CD8-positive, alpha-beta memory T cell (primary cell): ENCODE data around the gene GALNT6. TPM values are rescaled to one million over a fixed set of nuclear protein-coding genes. Genes with fewer than 3 reads are reported as not detected.
A peak's percentile ranks its signal among the peaks of the same experiment; 100 is the strongest.

Source experiments
- CTCF ChIA-PET: fragments of 350-600 bp; sonication (Branson Sonifier 250); formaldehyde crosslinking; loops from one replicate; lab custom pipeline; 2021; ENCODE audit warnings: antibody characterized with exemption; lab: Charles Lee
- POLR2A ChIA-PET: fragments of 350-600 bp; sonication (Branson Sonifier 250); formaldehyde crosslinking; loops from one replicate; lab custom pipeline; 2021; ENCODE audit warnings: antibody characterized with exemption; lab: Charles Lee
- DNase-seq, 5 donors: peaks; one replicate each; pipeline versions ENCODE4 v3.0.0 to v3.0.0-alpha.2; 2020 to 2022; ENCODE audit warnings: mixed read lengths in 1 of 5
- H3K27ac ChIP-seq: one replicate; pipeline ENCODE4 v1.7.0; 2013; ENCODE audit warnings: low read depth, mild to moderate bottlenecking, low read length, moderate library complexity
- H3K27me3 ChIP-seq: 2 replicates; pipeline ENCODE4 v1.7.0; 2013; ENCODE audit warnings: low read length, mild to moderate bottlenecking; ENCODE audit not compliant: insufficient read depth, poor library complexity, severe bottlenecking
- H3K36me3 ChIP-seq: 2 replicates; pipeline ENCODE4 v1.7.0; 2013; ENCODE audit warnings: mild to moderate bottlenecking, low read length, moderate library complexity; ENCODE audit not compliant: insufficient read depth
- H3K4me1 ChIP-seq: 2 replicates; pipeline ENCODE4 v1.7.0; 2013; ENCODE audit warnings: mild to moderate bottlenecking, low read length, moderate library complexity; ENCODE audit not compliant: insufficient read depth
- H3K4me3 ChIP-seq: 2 replicates; pipeline ENCODE4 v1.7.0; 2013; ENCODE audit warnings: mild to moderate bottlenecking, low read length
- H3K9me3 ChIP-seq: 2 replicates; pipeline ENCODE4 v1.7.0; 2013; ENCODE audit warnings: mild to moderate bottlenecking, low read length
- H3K27ac Mint-ChIP-seq, 8 donors: one replicate each; pipeline ENCODE4 v1.8.0; 2020 to 2021; ENCODE audit warnings: mixed read lengths in 8 of 8, mild to moderate bottlenecking in 6 of 8, inconsistent platforms in 3 of 8, moderate library complexity in 3 of 8
- H3K27me3 Mint-ChIP-seq, 2 donors: one replicate each; pipeline ENCODE4 v1.8.0; 2020 to 2021; ENCODE audit warnings: mixed read lengths in 2 of 2, mild to moderate bottlenecking in 1 of 2, moderate library complexity in 1 of 2
- H3K36me3 Mint-ChIP-seq, 3 donors: one replicate each; pipeline ENCODE4 v1.8.0; 2020 to 2021; ENCODE audit warnings: mixed read lengths in 3 of 3, inconsistent platforms in 1 of 3, mild to moderate bottlenecking in 1 of 3
- H3K4me1 Mint-ChIP-seq, 3 donors: one replicate each; pipeline ENCODE4 v1.8.0; 2020 to 2021; ENCODE audit warnings: mixed read lengths in 3 of 3, inconsistent platforms in 1 of 3, mild to moderate bottlenecking in 1 of 3
- H3K4me3 Mint-ChIP-seq, 7 donors: one replicate each; pipeline ENCODE4 v1.8.0; 2020 to 2021; ENCODE audit warnings: mixed read lengths in 7 of 7, mild to moderate bottlenecking in 6 of 7, moderate library complexity in 4 of 7, inconsistent platforms in 2 of 7
- H3K9me3 Mint-ChIP-seq, 5 donors: one replicate each; pipeline ENCODE4 v1.8.0; 2020 to 2022; ENCODE audit warnings: mixed read lengths in 5 of 5, mild to moderate bottlenecking in 3 of 5, moderate library complexity in 2 of 5, inconsistent platforms in 1 of 5
- polyA plus RNA-seq: library from polyadenylated mRNA; unstranded; fragments of 300-500 nt; fragmentation: Illumina TruSeq; gene quantifications from one replicate; pipeline ENCODE4 v1.2.3, GENCODE V29; 2021
- total RNA-seq, 2 experiments: library from RNA; stranded (reverse); gene quantifications; one replicate each; pipeline ENCODE4 v1.2.3, GENCODE V29; 2021

Gene GALNT6
- total and polyA plus RNA-seq, 3 experiments from 2014 or later: 13.3 to 15.6 (median 13.5) TPM

- ChIA-PET CTCF (no interaction called here), POLR2A (no interaction called here)
- Mint-ChIP-seq H3K27me3 (peaks cover 0 to 4% of the 10 kb centered on the region in 2 donors), H3K36me3 (no peaks in the 10 kb centered on the region), H3K9me3 (no peaks in the 10 kb centered on the region), H3K4me3 (peak overlapping the region in 1 of 7 donors; percentile 15), H3K4me1 (peaks cover 8 to 13% (median 10%) of the 10 kb centered on the region in 3 donors), H3K27ac (peak overlapping the region in 1 of 8 donors; percentile 12)
- H3K27ac ChIP-seq: no peak overlapping the region
- H3K36me3 ChIP-seq: no peaks in the 10 kb centered on the region
- no peaks in the 10 kb centered on the region for H3K27me3 ChIP-seq
- H3K4me1 ChIP-seq: peaks cover 6% of the 10 kb centered on the region
- no peaks in the 10 kb centered on the region for H3K9me3 ChIP-seq
- no peak overlapping the region for H3K4me3 ChIP-seq
- DNase-seq: no peak
Measured at GRCh38 chr12:51428256-51428655, 37.0 kb upstream of the GALNT6 start.

DNA sequence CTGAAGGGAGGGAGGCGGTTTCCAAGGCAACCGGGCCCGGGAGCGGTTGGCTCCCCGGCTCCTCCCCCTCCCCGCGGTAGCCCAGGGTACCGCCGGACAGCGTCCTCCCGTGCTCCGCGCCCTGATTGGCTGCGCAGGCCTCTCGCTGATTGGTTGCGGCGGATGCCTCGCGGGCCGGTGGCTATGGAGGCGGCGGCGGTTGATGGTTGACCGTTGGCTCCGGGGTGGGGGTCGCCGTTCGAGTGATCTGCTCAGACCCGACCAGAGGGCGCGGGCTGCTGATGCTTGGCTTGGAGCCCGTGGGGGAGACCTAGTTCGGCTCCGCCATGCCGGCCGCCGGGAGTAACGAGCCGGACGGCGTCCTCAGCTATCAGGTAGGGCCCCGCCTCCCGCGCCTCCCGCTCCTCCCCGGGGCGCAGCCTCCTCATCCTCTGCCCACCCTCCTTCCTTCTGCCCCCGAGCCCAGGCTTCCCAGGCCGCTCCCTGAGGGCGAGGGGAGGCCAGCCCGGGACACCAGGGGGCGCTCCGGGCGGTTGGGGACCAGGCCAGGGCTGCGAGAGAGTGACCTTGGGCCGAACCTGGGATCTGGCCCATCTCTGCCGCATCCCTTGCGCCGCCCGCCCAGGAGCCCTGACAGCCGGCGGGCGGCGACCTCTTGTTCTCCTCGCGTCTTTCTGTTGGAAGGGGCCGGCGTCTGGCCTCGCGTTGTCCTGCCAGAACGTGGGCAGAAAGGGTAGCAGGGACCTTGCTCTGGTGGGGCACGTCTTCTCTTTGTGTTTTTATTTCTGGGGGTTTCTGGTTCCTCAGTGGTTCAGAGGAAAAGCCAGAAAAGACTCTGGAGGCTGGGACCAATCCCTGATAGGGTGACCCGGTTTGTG, 33.7 kb upstream of the GALNT6 start, which contains the start of gene SLC4A8:
SLC4A8 (plus strand) TSS at position 170 of the 878 bp plus-strand sequence; CDS start at position 327, 157 bp downstream.
- Histone ChIP-seq H3K9me3 (no peaks in the 10 kb centered on the region), H3K4me1 (peaks cover 6% of the 10 kb centered on the region), H3K36me3 (no peaks in the 10 kb centered on the region), H3K27ac (no peak within 1 kb of the TSS), H3K27me3 (no peaks in the 10 kb centered on the region), H3K4me3 (peak within 1 kb of the TSS; percentile 34)
- Mint-ChIP-seq H3K4me1 (peaks cover 8 to 15% (median 10%) of the 10 kb centered on the region in 3 donors), H3K27me3 (no peaks in the 10 kb centered on the region), H3K4me3 (peak within 1 kb of the TSS; percentile 74 to 89 (median 86)), H3K36me3 (no peaks in the 10 kb centered on the region), H3K9me3 (no peaks in the 10 kb centered on the region), H3K27ac (peak within 1 kb of the TSS; percentile 16 to 89 (median 74))
- peak; percentile 53 to 82 (median 70) for DNase-seq
- CTCF ChIA-PET: interaction anchor here (1.0 to 1.2 kb wide), 2 partner anchors 8 to 30 kb away, joined by 3 read pairs; no protein-coding TSS in a partner anchor
- POLR2A ChIA-PET: interaction anchor here (0.6 kb wide), 1 partner anchor 109 kb away, joined by 4 read pairs; no protein-coding TSS in a partner anchor

- peak overlapping the region; percentile 16 to 81 (median 71) for H3K27ac Mint-ChIP-seq
- peaks cover 10% of the 10 kb centered on the region for H3K4me1 ChIP-seq
- ChIA-PET POLR2A (interaction anchor here (0.6 kb wide), 1 partner anchor 110 kb away, joined by 4 read pairs; no protein-coding TSS in a partner anchor), CTCF (interaction anchor here (1.0 to 1.2 kb wide), 2 partner anchors 9 to 29 kb away, joined by 3 read pairs; no protein-coding TSS in a partner anchor)
- DNase-seq: no peak
- H3K36me3 ChIP-seq: no peaks in the 10 kb centered on the region
- H3K27ac ChIP-seq: no peak overlapping the region
- peak overlapping the region; percentile 74 to 89 (median 86) for H3K4me3 Mint-ChIP-seq
- H3K36me3 Mint-ChIP-seq: no peaks in the 10 kb centered on the region
- no peaks in the 10 kb centered on the region for H3K9me3 Mint-ChIP-seq
- H3K27me3 ChIP-seq: no peaks in the 10 kb centered on the region
- peak overlapping the region; percentile 34 for H3K4me3 ChIP-seq
- H3K27me3 Mint-ChIP-seq: peaks cover 0 to 3% of the 10 kb centered on the region in 2 donors
- no peaks in the 10 kb centered on the region for H3K9me3 ChIP-seq
- peaks cover 8 to 15% (median 10%) of the 10 kb centered on the region in 3 donors for H3K4me1 Mint-ChIP-seq
Measured at GRCh38 chr12:51424094-51424661, 33.0 kb upstream of the GALNT6 start.

GRCh38 chr12:51421266-51421884, 30.2 kb upstream of the GALNT6 start:
- H3K27ac ChIP-seq: no peak overlapping the region
- peaks cover 10% of the 10 kb centered on the region for H3K4me1 ChIP-seq
- H3K4me3 Mint-ChIP-seq: peak overlapping the region in 1 of 7 donors; percentile 27
- H3K9me3 ChIP-seq: no peaks in the 10 kb centered on the region
- CTCF ChIA-PET: interaction anchor here (1.1 to 1.9 kb wide), 4 partner anchors 9 to 110 kb away, joined by 3 to 10 read pairs (median 4); no protein-coding TSS in a partner anchor
- no peaks in the 10 kb centered on the region for H3K36me3 ChIP-seq
- no peaks in the 10 kb centered on the region for H3K36me3 Mint-ChIP-seq
- peak overlapping the region in 1 of 8 donors; percentile 48 for H3K27ac Mint-ChIP-seq
- DNase-seq: peak in 4 of 5 donors; percentile 7 to 50 (median 29)
- POLR2A ChIA-PET: no interaction called here
- H3K4me1 Mint-ChIP-seq: peaks cover 8 to 15% (median 10%) of the 10 kb centered on the region in 3 donors
- H3K4me3 ChIP-seq: no peak overlapping the region
- peaks cover 0 to 3% of the 10 kb centered on the region in 2 donors for H3K27me3 Mint-ChIP-seq
- H3K9me3 Mint-ChIP-seq: no peaks in the 10 kb centered on the region
- no peaks in the 10 kb centered on the region for H3K27me3 ChIP-seq

DNA sequence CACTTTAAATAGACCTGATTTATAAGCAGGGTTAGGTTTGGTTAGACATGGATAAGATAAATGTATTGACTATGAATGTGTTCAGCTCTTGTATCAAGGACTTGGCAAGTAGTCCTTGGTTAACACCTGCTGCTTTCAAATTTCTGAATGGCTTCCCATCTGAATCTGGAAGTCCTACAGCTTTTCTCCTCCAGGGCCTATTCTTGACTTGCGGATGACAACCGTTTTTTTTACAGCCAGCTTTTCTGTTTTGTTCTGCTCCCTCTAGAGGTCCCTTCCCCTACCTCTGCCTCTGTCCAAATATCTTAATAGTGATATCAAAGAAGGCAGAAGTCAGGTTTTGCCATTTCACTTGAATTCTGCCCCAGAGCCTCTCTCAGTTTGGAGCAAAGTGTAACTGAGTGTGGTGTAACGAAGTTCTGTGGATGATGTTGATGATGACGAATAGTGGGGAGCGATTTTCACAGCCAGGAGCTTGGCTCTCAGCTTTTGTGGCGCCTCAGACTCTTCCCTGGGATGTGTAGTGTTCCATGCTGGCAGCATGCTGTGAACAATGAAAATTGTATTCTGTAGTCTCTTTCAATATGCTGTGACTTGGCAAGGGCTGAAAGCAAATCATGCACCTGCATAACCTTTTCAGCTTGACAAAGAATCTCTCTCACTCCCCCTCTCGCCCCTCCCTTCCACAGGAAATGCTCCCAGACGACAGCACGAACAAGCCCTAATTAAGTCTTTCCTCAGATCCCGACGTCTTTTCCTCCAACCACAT, 28.4 kb upstream of the GALNT6 start:
- Histone ChIP-seq H3K27me3 (no peaks in the 10 kb centered on the region), H3K4me1 (peaks cover 10% of the 10 kb centered on the region), H3K4me3 (no peak overlapping the region), H3K27ac (no peak overlapping the region), H3K9me3 (no peaks in the 10 kb centered on the region), H3K36me3 (no peaks in the 10 kb centered on the region)
- Mint-ChIP-seq H3K9me3 (no peaks in the 10 kb centered on the region), H3K36me3 (peaks cover 0 to 2% (median 0%) of the 10 kb centered on the region in 3 donors), H3K4me3 (peak overlapping the region in 1 of 7 donors; percentile 48), H3K27ac (no peak overlapping the region), H3K4me1 (peaks cover 4 to 9% (median 6%) of the 10 kb centered on the region in 3 donors), H3K27me3 (peaks cover 0 to 3% of the 10 kb centered on the region in 2 donors)
- no peak for DNase-seq
- POLR2A ChIA-PET: interaction anchor here (0.5 kb wide), 1 partner anchor 361 kb away, joined by 3 read pairs; no protein-coding TSS in a partner anchor
- CTCF ChIA-PET: interaction anchor here (0.9 to 1.7 kb wide), 2 partner anchors 109 to 401 kb away, joined by 3 to 5 read pairs; no protein-coding TSS in a partner anchor

- Mint-ChIP-seq H3K4me3 (no peak overlapping the region), H3K27ac (no peak overlapping the region), H3K4me1 (peaks cover 0 to 6% (median 0%) of the 10 kb centered on the region in 3 donors), H3K27me3 (peaks cover 0 to 3% of the 10 kb centered on the region in 2 donors), H3K36me3 (peaks cover 0 to 2% (median 0%) of the 10 kb centered on the region in 3 donors), H3K9me3 (no peaks in the 10 kb centered on the region)
- Histone ChIP-seq H3K4me1 (peaks cover 3% of the 10 kb centered on the region), H3K27me3 (no peaks in the 10 kb centered on the region), H3K4me3 (no peak overlapping the region), H3K27ac (no peak overlapping the region), H3K9me3 (no peaks in the 10 kb centered on the region), H3K36me3 (no peaks in the 10 kb centered on the region)
- no peak for DNase-seq
- POLR2A ChIA-PET: no interaction called here
- CTCF ChIA-PET: no interaction called here
Measured at GRCh38 chr12:51417826-51418225, 26.6 kb upstream of the GALNT6 start.

DNA sequence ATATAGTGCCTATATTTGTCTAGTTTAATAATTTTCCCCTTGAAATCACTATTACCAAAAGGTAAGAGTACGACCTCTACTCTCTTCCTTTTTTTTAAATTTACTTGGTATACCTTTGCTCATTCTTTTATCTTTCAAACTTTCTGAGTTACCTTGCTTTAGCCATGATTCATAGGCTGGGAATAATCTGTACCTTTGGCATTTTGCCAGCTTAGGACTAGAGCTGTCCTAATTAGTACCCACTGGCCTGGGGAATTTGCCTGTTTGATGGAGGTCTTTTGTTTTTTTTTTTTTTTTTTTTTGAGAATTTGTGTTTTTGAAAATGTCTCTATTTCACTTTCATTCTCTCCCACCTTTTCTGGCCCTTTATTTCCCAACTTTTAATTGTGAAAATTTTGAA, 24.7 kb upstream of the GALNT6 start:
- CTCF ChIA-PET: interaction anchor here (1.2 kb wide), 1 partner anchor 116 kb away, joined by 4 read pairs; no protein-coding TSS in a partner anchor
- peaks cover 0 to 3% of the 10 kb centered on the region in 2 donors for H3K27me3 Mint-ChIP-seq

More for the DNA sequence above, 24.7 kb upstream of the GALNT6 start:
- peaks cover 0 to 7% (median 0%) of the 10 kb centered on the region in 3 donors for H3K4me1 Mint-ChIP-seq
- Histone ChIP-seq H3K4me3 (no peak overlapping the region), H3K9me3 (no peaks in the 10 kb centered on the region), H3K4me1 (peaks cover 3% of the 10 kb centered on the region), H3K27ac (no peak overlapping the region), H3K36me3 (no peaks in the 10 kb centered on the region), H3K27me3 (no peaks in the 10 kb centered on the region)
- H3K27ac Mint-ChIP-seq: no peak overlapping the region
- peaks cover 0 to 4% (median 0%) of the 10 kb centered on the region in 3 donors for H3K36me3 Mint-ChIP-seq
- POLR2A ChIA-PET: no interaction called here
- DNase-seq: no peak
- H3K4me3 Mint-ChIP-seq: no peak overlapping the region
- no peaks in the 10 kb centered on the region for H3K9me3 Mint-ChIP-seq
